WI38 (cell line): ENCODE measurements around the gene PHF21B.

ENCODE experiments used
- H3K4me3 ChIP-seq: 2 replicates; pipeline ENCODE4 v1.5.1; 2011; ENCODE audit warnings: low read depth, mild to moderate bottlenecking, control low read depth, low read length
- TF ChIP-seq, protein P1 (sequence below): IDR thresholded peaks from 2 replicates; pipeline ENCODE4 v1.5.1; 2012; ENCODE audit warnings: low read depth, mild to moderate bottlenecking, control low read depth, low read length

PHF21B gene

DNA sequence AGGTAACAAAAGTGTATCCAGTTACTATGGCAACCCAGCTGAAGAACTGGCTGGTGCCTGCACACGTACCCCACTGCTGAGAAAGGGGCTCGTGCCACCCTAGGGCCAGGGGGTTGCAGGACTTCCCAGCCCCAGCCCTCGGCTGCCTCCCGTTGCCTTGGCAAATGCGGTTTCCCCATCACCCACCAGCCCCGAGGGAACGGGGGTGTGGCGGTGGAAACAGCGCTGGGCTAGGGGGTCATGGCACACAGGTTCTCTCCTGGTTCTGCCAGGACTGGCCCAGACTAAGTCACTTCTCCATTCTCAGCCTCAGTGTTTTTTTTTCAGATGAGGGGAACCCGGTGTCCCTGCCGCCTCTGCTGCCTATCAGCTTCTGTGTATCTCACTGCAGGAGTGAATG lies 27.9 kb downstream of the PHF21B start:
- TF ChIP-seq, protein P1, sequence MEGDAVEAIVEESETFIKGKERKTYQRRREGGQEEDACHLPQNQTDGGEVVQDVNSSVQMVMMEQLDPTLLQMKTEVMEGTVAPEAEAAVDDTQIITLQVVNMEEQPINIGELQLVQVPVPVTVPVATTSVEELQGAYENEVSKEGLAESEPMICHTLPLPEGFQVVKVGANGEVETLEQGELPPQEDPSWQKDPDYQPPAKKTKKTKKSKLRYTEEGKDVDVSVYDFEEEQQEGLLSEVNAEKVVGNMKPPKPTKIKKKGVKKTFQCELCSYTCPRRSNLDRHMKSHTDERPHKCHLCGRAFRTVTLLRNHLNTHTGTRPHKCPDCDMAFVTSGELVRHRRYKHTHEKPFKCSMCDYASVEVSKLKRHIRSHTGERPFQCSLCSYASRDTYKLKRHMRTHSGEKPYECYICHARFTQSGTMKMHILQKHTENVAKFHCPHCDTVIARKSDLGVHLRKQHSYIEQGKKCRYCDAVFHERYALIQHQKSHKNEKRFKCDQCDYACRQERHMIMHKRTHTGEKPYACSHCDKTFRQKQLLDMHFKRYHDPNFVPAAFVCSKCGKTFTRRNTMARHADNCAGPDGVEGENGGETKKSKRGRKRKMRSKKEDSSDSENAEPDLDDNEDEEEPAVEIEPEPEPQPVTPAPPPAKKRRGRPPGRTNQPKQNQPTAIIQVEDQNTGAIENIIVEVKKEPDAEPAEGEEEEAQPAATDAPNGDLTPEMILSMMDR = no peak
- no peak overlapping the region for H3K4me3 ChIP-seq

DNA sequence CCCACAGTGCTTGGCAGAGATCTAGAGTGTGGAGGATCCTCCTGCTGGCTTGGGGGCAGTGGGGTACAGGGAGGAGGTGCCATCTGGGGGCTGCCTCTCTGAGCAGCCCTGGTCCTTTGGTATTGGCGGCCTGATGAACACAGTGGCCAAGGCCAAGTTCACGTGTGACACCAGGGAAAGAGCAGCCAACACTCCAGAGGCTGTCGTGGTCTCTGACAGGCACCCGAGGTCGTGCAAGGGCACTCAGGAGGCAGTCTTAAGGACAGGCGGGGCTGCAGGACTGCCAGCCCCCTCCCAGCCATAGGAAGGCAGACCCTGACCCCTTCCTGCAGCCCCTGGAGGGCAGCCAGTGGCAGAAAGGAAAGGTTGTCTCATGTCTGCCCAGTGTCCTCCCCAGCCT lies 30.7 kb downstream of the PHF21B start:
- TF ChIP-seq, protein P1 = no peak
- no peak overlapping the region for H3K4me3 ChIP-seq

DNA sequence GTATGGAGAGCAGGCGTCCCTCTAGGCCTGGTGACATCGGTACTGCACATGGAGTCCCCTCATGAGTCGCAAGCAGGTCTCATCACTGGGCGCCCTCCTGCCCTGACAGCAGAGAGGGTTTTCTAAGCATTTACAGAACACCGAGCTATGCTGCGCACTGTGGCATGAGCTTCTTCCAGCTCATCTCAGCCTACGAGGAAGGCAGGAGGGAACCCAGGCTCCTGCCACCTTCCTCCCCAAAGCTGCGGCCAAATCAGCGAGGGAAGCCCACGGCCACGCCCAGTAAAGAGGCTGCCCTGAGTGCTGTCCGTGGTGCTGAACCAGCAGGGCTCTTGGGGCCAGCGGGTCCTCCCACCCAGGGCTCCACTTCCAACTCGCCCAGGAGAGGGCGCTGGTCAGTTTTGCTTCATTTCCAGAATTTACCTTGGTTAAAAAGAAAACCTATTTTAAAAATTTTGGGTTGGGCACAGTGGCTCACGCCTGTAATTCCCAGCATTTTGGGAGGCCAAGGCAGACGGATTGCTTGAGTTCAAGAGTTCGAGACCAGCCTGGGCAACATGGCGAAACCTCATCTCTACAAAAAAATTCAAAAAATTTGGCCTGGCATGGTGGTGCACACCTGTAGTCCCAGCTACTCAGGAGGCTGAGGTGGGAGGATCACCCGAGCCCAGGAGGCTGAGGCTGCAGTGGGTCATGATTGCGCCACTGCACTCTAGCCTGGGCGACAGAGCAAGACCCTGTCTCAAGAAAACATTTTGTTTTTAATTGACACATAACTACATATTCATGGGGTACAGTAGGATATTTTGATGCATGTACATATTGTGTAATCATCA lies 34.2 kb downstream of the PHF21B start:
- H3K4me3 ChIP-seq = no peak overlapping the region

DNA sequence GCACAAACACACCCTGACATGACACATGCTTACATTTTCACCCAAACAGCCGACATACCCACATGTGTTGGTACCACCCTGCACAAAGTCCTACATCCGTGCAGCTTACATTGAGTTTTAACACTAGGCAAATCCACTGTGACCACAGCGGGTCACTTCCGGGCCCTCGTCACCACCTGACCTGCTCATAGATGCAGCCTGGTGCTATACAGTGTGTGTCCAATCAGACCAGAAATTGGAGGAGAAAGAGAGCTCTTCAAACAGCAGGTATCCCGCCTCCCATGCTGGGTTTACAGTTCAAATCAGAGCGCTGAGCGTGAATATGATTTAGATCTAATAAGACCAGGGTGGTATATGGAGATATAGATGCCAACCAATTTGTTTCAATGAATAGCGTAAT lies 35.4 kb downstream of the PHF21B start:
- no peak overlapping the region for H3K4me3 ChIP-seq
- TF ChIP-seq, protein P1 = no peak

More for the DNA sequence above, 34.2 kb downstream of the PHF21B start:
- TF ChIP-seq, protein P1 = peak; percentile 72

DNA sequence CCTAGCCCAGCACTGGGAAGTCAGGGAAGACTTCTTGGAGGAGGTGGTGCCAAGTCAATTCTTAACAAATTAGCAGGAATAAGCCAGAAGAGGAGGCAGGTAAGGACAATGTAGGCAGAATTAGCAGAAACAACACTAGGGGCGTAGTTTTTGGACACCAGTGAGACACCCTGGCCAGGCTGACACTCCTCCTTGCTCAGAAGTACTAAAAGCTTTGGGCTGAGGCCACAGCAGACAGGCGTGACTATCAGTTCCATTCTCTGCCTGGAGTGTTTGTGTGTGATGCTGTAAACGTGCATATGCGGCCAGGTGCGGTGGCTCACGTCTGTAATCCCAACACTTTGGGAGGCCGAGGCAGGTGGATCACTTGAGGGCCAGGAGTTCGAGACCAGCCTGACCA lies 36.0 kb downstream of the PHF21B start:
- H3K4me3 ChIP-seq = no peak overlapping the region
- TF ChIP-seq, protein P1 = no peak

DNA sequence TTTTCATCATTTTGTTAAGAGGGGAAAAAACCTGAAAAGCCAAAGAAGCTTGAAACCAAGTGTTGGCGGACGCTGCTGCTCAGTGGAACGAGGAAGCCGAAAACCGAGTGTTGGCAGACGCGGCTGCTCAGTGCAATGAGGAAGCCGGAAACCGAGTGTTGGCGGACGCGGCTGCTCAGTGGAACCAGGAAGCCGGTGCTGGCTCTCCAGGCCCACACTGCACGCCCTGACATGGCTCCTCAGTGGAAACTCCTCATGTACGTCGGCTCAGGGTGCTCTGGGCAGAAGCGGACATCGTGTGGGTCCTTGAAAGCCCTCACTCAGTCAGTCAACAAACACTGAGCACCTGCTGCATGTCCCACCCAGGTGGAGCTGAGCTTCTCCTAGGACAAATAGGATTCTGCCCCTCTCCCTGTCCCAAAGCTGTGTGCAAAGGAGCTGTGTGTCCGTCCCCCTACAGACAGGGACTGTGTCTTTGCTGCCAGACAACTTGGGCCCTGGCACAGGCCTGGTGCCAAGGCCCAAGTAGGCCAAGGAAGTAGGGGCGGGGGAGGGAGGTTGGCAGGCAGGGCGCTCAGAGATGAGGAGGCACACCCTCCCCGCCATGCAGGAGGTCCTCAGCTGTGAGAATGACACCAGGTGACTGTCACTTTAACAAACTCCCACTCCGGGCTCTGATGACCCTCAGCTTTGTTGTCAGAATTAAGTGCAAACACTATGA lies 37.3 kb downstream of the PHF21B start:
- no peak overlapping the region for H3K4me3 ChIP-seq
- TF ChIP-seq, protein P1 = no peak

DNA sequence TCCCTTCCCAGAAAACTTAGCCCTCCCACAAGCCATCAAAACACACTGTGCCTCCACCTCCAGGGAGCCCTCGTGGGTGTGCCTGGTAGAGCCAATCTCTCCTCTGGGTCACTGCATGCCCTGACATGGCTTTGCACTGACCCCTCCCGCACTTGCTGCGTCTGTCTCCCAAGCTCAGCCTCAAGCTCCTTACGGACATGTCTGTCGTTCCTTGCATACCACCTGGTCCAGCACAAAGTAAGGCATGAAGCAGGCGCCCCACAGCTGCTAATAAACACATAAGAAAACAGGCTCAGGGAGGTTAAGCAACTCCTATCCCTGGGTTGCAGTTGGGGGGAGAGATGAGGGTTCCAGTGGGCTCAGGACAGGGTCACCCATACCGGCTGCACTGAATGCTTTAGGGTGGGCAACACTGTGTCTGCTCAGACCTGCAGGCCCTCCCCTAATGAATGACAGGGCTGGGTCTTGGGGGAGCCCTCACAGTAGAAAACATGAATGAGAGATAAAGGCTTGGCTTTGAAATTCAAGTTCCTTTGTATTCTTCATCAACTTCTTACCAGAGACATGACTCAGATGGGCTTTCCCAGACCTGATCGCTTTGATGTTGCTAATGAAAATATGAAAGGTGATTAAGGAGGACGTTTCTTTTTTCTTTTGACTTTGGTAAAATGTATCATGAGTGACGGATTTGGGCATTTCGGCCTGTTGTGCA lies 38.0 kb downstream of the PHF21B start:
- no peak overlapping the region for H3K4me3 ChIP-seq
- TF ChIP-seq, protein P1 = no peak
